PFSK-1 (cell line): Measurements from ENCODE around the gene ADSS2.

Experiments used
- FOXP2 ChIP-seq: optimal IDR thresholded peaks from 2 replicates; pipeline ENCODE3; 2011; ENCODE audit warnings: borderline replicate concordance, control low read depth, inconsistent platforms; ENCODE audit not compliant: insufficient read depth; ENCODE audit errors: extremely low read length, extremely low read depth
- POLR2AphosphoS5 ChIP-seq: IDR thresholded peaks from 2 replicates; pipeline ENCODE4 v1.6.1; 2012; ENCODE audit warnings: low read depth, mild to moderate bottlenecking, control low read depth, low read length, moderate library complexity
- REST ChIP-seq, 2 experiments: IDR thresholded peaks; 2 replicates each; pipeline versions ENCODE4 v1.6.1 to v1.8.0; 2011 to 2012; ENCODE audit warnings: low read depth in 2 of 2, low read length in 2 of 2, control low read depth in 1 of 2, inconsistent platforms in 1 of 2, mild to moderate bottlenecking in 1 of 2, moderate library complexity in 1 of 2; ENCODE audit not compliant: insufficient read depth in 1 of 2
- SIN3A ChIP-seq: IDR thresholded peaks from 2 replicates; pipeline ENCODE4 v1.6.1; 2012; ENCODE audit warnings: mild to moderate bottlenecking, low read length, moderate library complexity, borderline replicate concordance; ENCODE audit not compliant: insufficient read depth
- TAF1 ChIP-seq: IDR thresholded peaks from 2 replicates; pipeline ENCODE4 v1.6.1; 2012; ENCODE audit warnings: low read length, control low read depth, borderline replicate concordance; ENCODE audit not compliant: insufficient read depth

- TF ChIP-seq POLR2AphosphoS5 (no peak), TAF1 (no peak), REST (IDR thresholded peaks at IDR 0.05; ENCODE audit: insufficient read depth in 1 of 2, low read depth in 2 of 2, low read length in 2 of 2) (no peak), SIN3A (no peak), FOXP2 (no peak)
Measured at GRCh38 chr1:244365809-244366208, 85.9 kb downstream of the ADSS2 start.
